HepG2 (cell line): ENCODE results near the gene PEMT. TPM values are rescaled to one million over a fixed set of nuclear protein-coding genes. Genes with fewer than 3 reads are reported as not detected.

Source experiments
- ATAC-seq: fragments of 200-7000 bp; cut with Tn5 transposase; 3 replicates; pipeline ENCODE4 v1.9.1; 2020; ENCODE audit warnings: mild to moderate bottlenecking, moderate library complexity
- BruUV-seq: library from RNA; stranded (reverse); fragments of 400-500 nt; replicated peaks from 2 replicates; lab custom pipeline; 2021; lab: Mats Ljungman, UMichigan
- CTCF ChIA-PET: fragments of 300-600 bp; formaldehyde crosslinking; extraction: SDS; loops from one replicate; lab custom pipeline; 2021; ENCODE audit warnings: low total read pairs, inconsistent platforms, low intra/inter-chr PET ratio; lab: Yijun Ruan, JAX
- POLR2A ChIA-PET: fragments of 350-600 bp; sonication (Branson Sonifier 250); formaldehyde crosslinking; loops from one replicate; lab custom pipeline; 2020; ENCODE audit warnings: antibody characterized with exemption, inconsistent platforms; lab: Yijun Ruan, JAX
- DNase-seq: peaks from one replicate; pipeline ENCODE4 v3.0.0-alpha.2; 2015; ENCODE audit warnings: low spot score
- FAIRE-seq: peaks from 3 replicates; lab custom pipeline; 2011; peaks lifted over from hg19 to GRCh38; lab: Jason Lieb, UNC
- H2AFZ ChIP-seq: one replicate; pipeline ENCODE4 v1.6.1; 2011; ENCODE audit warnings: low read length, inconsistent platforms
- H3K27ac ChIP-seq: fragments of 300-600 bp; 3 replicates; pipeline ENCODE4 v1.8.0; 2011; ENCODE audit warnings: mixed run types, mild to moderate bottlenecking, mixed read lengths, low read length, inconsistent platforms; ENCODE audit not compliant: insufficient read depth; ENCODE audit errors: extremely low read length
- H3K27me3 ChIP-seq, 2 experiments: fragments of 200-600 bp in 1 of 2; 2 replicates in 1 of 2; 3 replicates in 1 of 2; pipeline versions ENCODE4 v1.6.0 to v1.8.0; 2011; ENCODE audit warnings: low read length in 2 of 2, mild to moderate bottlenecking in 2 of 2, moderate library complexity in 2 of 2, inconsistent platforms in 1 of 2; ENCODE audit not compliant: insufficient read depth in 2 of 2, control insufficient read depth in 1 of 2
- H3K36me3 ChIP-seq, 2 experiments: fragments of 200-600 bp in 1 of 2; replicated peaks in 1 of 2; 2 replicates in 1 of 2; 3 replicates in 1 of 2; pipeline versions ENCODE4 v1.5.1 to v1.8.0; 2011; ENCODE audit warnings: low read length in 2 of 2, inconsistent platforms in 1 of 2; ENCODE audit not compliant: insufficient read depth in 2 of 2, control insufficient read depth in 1 of 2
- H3K4me1 ChIP-seq: 2 replicates; pipeline ENCODE4 v1.5.1; 2012; ENCODE audit warnings: low read length, inconsistent platforms; ENCODE audit not compliant: insufficient read depth
- H3K4me2 ChIP-seq: 2 replicates; pipeline ENCODE4 v1.6.0; 2011; ENCODE audit warnings: low read depth, low read length, inconsistent platforms
- H3K4me3 ChIP-seq, 3 experiments: fragments of 200-600 bp in 1 of 3; sonication (generic), shearing (Covaris generic) in 1 of 3; replicated peaks in 1 of 3; 2 replicates each; pipeline ENCODE4 v1.5.1; 2011 to 2016; ENCODE audit warnings: low read length in 3 of 3, inconsistent platforms in 2 of 3, low read depth in 2 of 3, mild to moderate bottlenecking in 2 of 3, control low read depth in 1 of 3, mixed read lengths in 1 of 3; ENCODE audit not compliant: insufficient read depth in 1 of 3
- H3K79me2 ChIP-seq: one replicate; pipeline ENCODE4 v1.6.1; 2011; ENCODE audit warnings: low read length, inconsistent platforms; ENCODE audit not compliant: insufficient read depth
- H3K9ac ChIP-seq: 2 replicates; pipeline ENCODE4 v1.6.0; 2011; ENCODE audit warnings: mild to moderate bottlenecking, low read depth, low read length, inconsistent platforms; ENCODE audit not compliant: insufficient read depth
- H3K9me3 ChIP-seq: 2 replicates; pipeline ENCODE4 v1.5.1; 2012; ENCODE audit warnings: mild to moderate bottlenecking, low read length
- H4K20me1 ChIP-seq: 2 replicates; pipeline ENCODE4 v1.6.0; 2011; ENCODE audit warnings: inconsistent platforms, mild to moderate bottlenecking, low read length, moderate library complexity; ENCODE audit not compliant: insufficient read depth
- ARID5B ChIP-seq: IDR thresholded peaks from 2 replicates; pipeline ENCODE4 v1.4.0; 2020; ENCODE audit warnings: mild to moderate bottlenecking, missing genetic modification reagents
- HNF4G ChIP-seq, 2 experiments: sonication (generic) in 1 of 2; formaldehyde crosslinking in 1 of 2; IDR thresholded peaks; 2 replicates each; pipeline versions ENCODE4 v1.4.0 to v1.6.1; 2011 to 2020; ENCODE audit warnings: borderline replicate concordance in 2 of 2, low read depth in 2 of 2, mild to moderate bottlenecking in 2 of 2, low read length in 1 of 2, missing genetic modification reagents in 1 of 2, moderate library complexity in 1 of 2
- KDM1A ChIP-seq: IDR thresholded peaks from 2 replicates; pipeline ENCODE4 v1.6.1; 2016; ENCODE audit warnings: missing compliant biosample characterization
- KDM4B ChIP-seq: sonication (generic); formaldehyde crosslinking; IDR thresholded peaks from 2 replicates; pipeline ENCODE4 v1.4.0; 2020; ENCODE audit warnings: missing genetic modification reagents
- MATR3 ChIP-seq: sonication (generic); formaldehyde crosslinking; IDR thresholded peaks from 2 replicates; pipeline ENCODE4 v1.4.0; 2020; ENCODE audit warnings: missing genetic modification reagents
- MZF1 ChIP-seq: sonication (generic); formaldehyde crosslinking; IDR thresholded peaks from 2 replicates; pipeline ENCODE4 v1.8.1; 2023; ENCODE audit warnings: mild to moderate bottlenecking, missing genetic modification reagents, borderline replicate concordance
- POLR2AphosphoS5 ChIP-seq: IDR thresholded peaks from 2 replicates; pipeline ENCODE4 v1.6.1; 2012; ENCODE audit warnings: low read depth, low read length
- RXRA ChIP-seq: sonication (generic); formaldehyde crosslinking; IDR thresholded peaks from 2 replicates; pipeline ENCODE4 v1.5.1; 2020; ENCODE audit warnings: missing genetic modification reagents
- SALL1 ChIP-seq: sonication (generic); formaldehyde crosslinking; IDR thresholded peaks from 2 replicates; pipeline ENCODE4 v1.8.0; 2022; ENCODE audit warnings: mild to moderate bottlenecking, missing genetic modification reagents
- TEF ChIP-seq: sonication (generic); formaldehyde crosslinking; IDR thresholded peaks from 2 replicates; pipeline ENCODE4 v1.5.0; 2020; ENCODE audit warnings: missing genetic modification reagents
- ZNF205 ChIP-seq: IDR thresholded peaks from 2 replicates; pipeline ENCODE4 v1.6.1; 2018; ENCODE audit warnings: missing biosample characterization, missing genetic modification reagents
- ZNF260 ChIP-seq: sonication (generic); formaldehyde crosslinking; IDR thresholded peaks from 2 replicates; pipeline ENCODE4 v1.4.0; 2020; ENCODE audit warnings: missing genetic modification reagents, low read depth, mild to moderate bottlenecking, borderline replicate concordance
- ZNF263 ChIP-seq: sonication (generic); formaldehyde crosslinking; IDR thresholded peaks from 2 replicates; pipeline ENCODE4 v1.4.0; 2020; ENCODE audit warnings: missing genetic modification reagents
- ZNF484 ChIP-seq: sonication (generic); formaldehyde crosslinking; IDR thresholded peaks from 2 replicates; pipeline ENCODE4 v1.5.1; 2020; ENCODE audit warnings: mild to moderate bottlenecking, low read depth, missing genetic modification reagents, borderline replicate concordance
- ZNF652 ChIP-seq: IDR thresholded peaks from 2 replicates; pipeline ENCODE4 v1.6.1; 2016; ENCODE audit warnings: low read depth, borderline replicate concordance
- ZNF7 ChIP-seq: IDR thresholded peaks from 2 replicates; pipeline ENCODE4 v1.6.1; 2016; ENCODE audit warnings: missing biosample characterization, missing genetic modification reagents
- ZNF878 ChIP-seq: sonication (generic); formaldehyde crosslinking; IDR thresholded peaks from 2 replicates; pipeline ENCODE4 v1.8.1; 2023; ENCODE audit warnings: mild to moderate bottlenecking, missing genetic modification reagents, moderate library complexity
- WGBS: methylation state at CpG from one replicate; pipeline ENCODE4 v1.1.6; 2017; ENCODE audit warnings: low lambda C conversion rate; 5-methylcytosine and 5-hydroxymethylcytosine counted together
- in situ Hi-C: cut with HindIII; loops from 2 replicates; pipeline ENCODE4 v1.10.0; 2017; ENCODE audit warnings: low pct_unique_long_range_greater_than_20kb; ENCODE audit not compliant: extremely low pct_ligation_motif_present
- intact Hi-C: fragments of 100-400 bp; cut with micrococcal nuclease; formaldehyde crosslinking; loops from one replicate; pipeline ENCODE4 v1.10.0; 2022; ENCODE audit not compliant: unreplicated experiment
- polyA plus RNA-seq, 8 experiments: library from polyadenylated mRNA; depleted of rRNA in 3 of 8; stranded (reverse) in 7 of 8; unstranded in 1 of 8; fragments of >200 nt; fragmentation: Illumina TruSeq in 4 of 8; extraction: Trizol in 4 of 8; gene quantifications; 2 replicates each; pipeline versions ENCODE4 v1.2.1 to v1.2.3, GENCODE V29; 2011 to 2016; ENCODE audit warnings: low read depth in 4 of 8, missing spikeins in 1 of 8, mixed read lengths in 1 of 8; ENCODE audit not compliant: insufficient read depth in 1 of 8
- total RNA-seq, 5 experiments: library from RNA; depleted of rRNA; stranded (reverse); fragments of >200 nt; fragmentation: Illumina TruSeq; extraction: Trizol; gene quantifications; 2 replicates each; pipeline ENCODE4 v1.2.3, GENCODE V29; 2016; ENCODE audit warnings: low read depth in 1 of 5

PEMT gene
- total and polyA plus RNA-seq, 2 of the 13 experiments (the other 11 are each of a cell fraction or from before 2014, with no cell fraction given): 31.7 to 43.6 TPM

GRCh38 chr17:17538417-17539391 lies 52.8 kb downstream of the PEMT start:
- H3K4me3 ChIP-seq: no peak overlapping the region
- ChIA-PET CTCF (no interaction called here), POLR2A (interaction anchor here (0.8 to 2.9 kb wide), 12 partner anchors 8 to 168 kb away, joined by 3 to 47 read pairs (median 7); partner anchors contain the start of gene RASD1)
- ATAC-seq (peak; percentile 81), FAIRE-seq (peak; percentile 97), DNase-seq (peak; percentile 98)
- WGBS: 11% methylated on average over 10 of the region's 10 CpGs
- intact Hi-C loops: loop anchor here (2.0 to 5.0 kb wide), 2 partner anchors 34 to 42 kb away; partner anchors contain the start of gene RASD1
- H3K27ac ChIP-seq: peak overlapping the region; percentile 72
- H3K27me3 ChIP-seq: no peaks in the 10 kb centered on the region
- H3K9ac ChIP-seq: peak overlapping the region; percentile 31
- peak overlapping the region; percentile 20 for H3K4me2 ChIP-seq
- peaks cover 65% of the 10 kb centered on the region for H3K4me1 ChIP-seq
- in situ Hi-C loops: no loop called here
- no peaks in the 10 kb centered on the region for H3K9me3 ChIP-seq
- H4K20me1 ChIP-seq: peaks cover 4% of the 10 kb centered on the region; the same call in 1 of the 2 replicates
- H3K36me3 ChIP-seq: no peaks in the 10 kb centered on the region; a peak in 1 of 5 replicates
- H2AFZ ChIP-seq: no peak overlapping the region
- no peaks in the 10 kb centered on the region for H3K79me2 ChIP-seq
- BruUV-seq: no TSS peak
- no peak for TF ChIP-seq MATR3 (CRISPR knock-in tag)
- no peak for TF ChIP-seq ZNF260 (CRISPR knock-in tag)
- TF ChIP-seq ZNF263 (CRISPR knock-in tag): peak; percentile 52; the same call in 1 of the 2 replicates
- peak; percentile 39; the same call in 1 of the 2 replicates for TF ChIP-seq RXRA (CRISPR knock-in tag)
- no peak for TF ChIP-seq ZNF484 (CRISPR knock-in tag)
- peak; percentile 93 for TF ChIP-seq SALL1
- TF ChIP-seq ZNF878 (CRISPR knock-in tag): peak; percentile 76; the same call in 1 of the 2 replicates
- TF ChIP-seq POLR2AphosphoS5: no peak
- TF ChIP-seq ARID5B (CRISPR knock-in tag): peak; percentile 98
- TF ChIP-seq HNF4G (IDR thresholded peaks at IDR 0.05; ENCODE audit: borderline replicate concordance, low read depth, low read length): peak; percentile 86
- peak; percentile 81; the same call in 1 of the 2 replicates for TF ChIP-seq HNF4G (CRISPR knock-in tag; IDR thresholded peaks at IDR 0.05; ENCODE audit: borderline replicate concordance, low read depth)
- TF ChIP-seq KDM1A (CRISPR knock-in tag): peak; percentile 60
- no peak for TF ChIP-seq TEF (CRISPR knock-in tag)
- peak; percentile 75; the same call in 1 of the 2 replicates for TF ChIP-seq ZNF205 (CRISPR knock-in tag)
- no peak for TF ChIP-seq ZNF7 (CRISPR knock-in tag)
- TF ChIP-seq ZNF652 (CRISPR knock-in tag): peak; percentile 64; the same call in 1 of the 2 replicates
- peak; percentile 70; the same call in 1 of the 2 replicates for TF ChIP-seq KDM4B (CRISPR knock-in tag)
- TF ChIP-seq MZF1 (CRISPR knock-in tag): no peak
